H9 (cell line): Measurements from ENCODE around the gene GRIA2. TPM values are rescaled to one million over a fixed set of nuclear protein-coding genes. Genes with fewer than 3 reads are reported as not detected.

ENCODE experiments used
- DNase-seq: peaks from one replicate; pipeline ENCODE4 v3.0.0-alpha.2; 2017
- H2AFZ ChIP-seq: one replicate; pipeline ENCODE4 v1.6.1; 2013; ENCODE audit warnings: mild to moderate bottlenecking, low read length, control low read depth, moderate library complexity
- H2AK5ac ChIP-seq: 2 replicates; pipeline ENCODE4 v1.6.1; 2013; ENCODE audit warnings: low read length, control low read depth, mixed read lengths; ENCODE audit not compliant: insufficient read length
- H2BK120ac ChIP-seq: one replicate; pipeline ENCODE4 v1.6.1; 2013; ENCODE audit warnings: low read depth, mild to moderate bottlenecking, low read length, control low read depth, inconsistent platforms; ENCODE audit not compliant: poor library complexity, severe bottlenecking
- H2BK12ac ChIP-seq: 2 replicates; pipeline ENCODE4 v1.6.1; 2013; ENCODE audit warnings: low read length, control low read depth, mixed read lengths, low read depth; ENCODE audit not compliant: insufficient read length
- H2BK15ac ChIP-seq: 2 replicates; pipeline ENCODE4 v1.6.1; 2013; ENCODE audit warnings: low read depth, low read length, control low read depth
- H2BK20ac ChIP-seq: one replicate; pipeline ENCODE4 v1.6.1; 2013; ENCODE audit warnings: low read depth, mild to moderate bottlenecking, low read length, control low read depth, inconsistent platforms; ENCODE audit not compliant: poor library complexity, severe bottlenecking
- H2BK5ac ChIP-seq: 2 replicates; pipeline ENCODE4 v1.6.1; 2013; ENCODE audit warnings: low read length, control low read depth, mixed read lengths; ENCODE audit not compliant: insufficient read length
- H3K14ac ChIP-seq: 2 replicates; pipeline ENCODE4 v1.6.1; 2013; ENCODE audit warnings: low read length, control low read depth; ENCODE audit not compliant: insufficient read depth
- H3K18ac ChIP-seq: 2 replicates; pipeline ENCODE4 v1.6.1; 2013; ENCODE audit warnings: low read depth, mild to moderate bottlenecking, mixed read lengths, low read length, control low read depth; ENCODE audit not compliant: insufficient read length
- H3K23ac ChIP-seq: 2 replicates; pipeline ENCODE4 v1.6.1; 2013; ENCODE audit warnings: low read length, control low read depth, mixed read lengths, low read depth; ENCODE audit not compliant: insufficient read length
- H3K23me2 ChIP-seq: 2 replicates; pipeline ENCODE4 v1.6.1; 2013; ENCODE audit warnings: low read depth, mild to moderate bottlenecking, mixed read lengths, low read length, control low read depth; ENCODE audit not compliant: insufficient read length, poor library complexity, severe bottlenecking
- H3K27ac ChIP-seq: 2 replicates; pipeline ENCODE4 v1.5.1; 2013; ENCODE audit warnings: low read length, control low read depth, mixed read lengths, low read depth; ENCODE audit not compliant: insufficient read length
- H3K27me3 ChIP-seq: 2 replicates; pipeline ENCODE4 v1.6.1; 2013; ENCODE audit warnings: low read length, control low read depth, inconsistent platforms; ENCODE audit not compliant: insufficient read depth
- H3K4ac ChIP-seq: 2 replicates; pipeline ENCODE4 v1.6.1; 2013; ENCODE audit warnings: low read depth, mild to moderate bottlenecking, control low read depth, inconsistent platforms, low read length, moderate library complexity
- H3K4me1 ChIP-seq: 2 replicates; pipeline ENCODE4 v1.6.1; 2013; ENCODE audit warnings: low read length, control low read depth, inconsistent platforms; ENCODE audit not compliant: insufficient read depth
- H3K4me2 ChIP-seq: 2 replicates; pipeline ENCODE4 v1.6.1; 2013; ENCODE audit warnings: low read length, control low read depth, mixed read lengths; ENCODE audit not compliant: insufficient read length, insufficient read depth
- H3K56ac ChIP-seq: 2 replicates; pipeline ENCODE4 v1.6.1; 2013; ENCODE audit warnings: low read depth, mild to moderate bottlenecking, mixed read lengths, low read length, control low read depth; ENCODE audit not compliant: insufficient read length
- H3K79me1 ChIP-seq: 2 replicates; pipeline ENCODE4 v1.6.1; 2013; ENCODE audit warnings: low read depth, mild to moderate bottlenecking, moderate library complexity, low read length, control low read depth, inconsistent platforms; ENCODE audit not compliant: insufficient read depth, poor library complexity, severe bottlenecking
- H3K79me2 ChIP-seq: 2 replicates; pipeline ENCODE4 v1.6.1; 2013; ENCODE audit warnings: low read length, control low read depth, inconsistent platforms; ENCODE audit not compliant: insufficient read depth
- H3K9ac ChIP-seq: 2 replicates; pipeline ENCODE4 v1.6.1; 2013; ENCODE audit warnings: low read length, control low read depth, mixed read lengths; ENCODE audit not compliant: insufficient read length; ENCODE audit errors: extremely low read depth
- H3K9me3 ChIP-seq: one replicate; pipeline ENCODE4 v1.6.1; 2013; ENCODE audit warnings: low read depth, low read length, inconsistent platforms; ENCODE audit not compliant: control insufficient read depth
- H3T11ph ChIP-seq: one replicate; pipeline ENCODE4 v1.6.1; 2013; ENCODE audit warnings: mild to moderate bottlenecking, low read length, control low read depth, inconsistent platforms
- H4K20me1 ChIP-seq: one replicate; pipeline ENCODE4 v1.6.1; 2013; ENCODE audit not compliant: control insufficient read depth, insufficient read length, insufficient read depth
- H4K5ac ChIP-seq: 2 replicates; pipeline ENCODE4 v1.6.1; 2013; ENCODE audit warnings: low read depth, mild to moderate bottlenecking, mixed read lengths, low read length, control low read depth; ENCODE audit not compliant: insufficient read length
- H4K8ac ChIP-seq: replicated peaks from 2 replicates; pipeline ENCODE4 v1.6.1; 2013; ENCODE audit warnings: low read length, control low read depth, mixed read lengths, low read depth; ENCODE audit not compliant: insufficient read length
- H4K91ac ChIP-seq: 2 replicates; pipeline ENCODE4 v1.6.1; 2013; ENCODE audit warnings: low read depth, mild to moderate bottlenecking, moderate library complexity, mixed read lengths, low read length, control low read depth; ENCODE audit not compliant: insufficient read length
- H3K27ac Mint-ChIP-seq, 3 experiments: 2 replicates in 2 of 3; 3 replicates in 1 of 3; pipeline ENCODE4 v1.8.0; 2020 to 2021; ENCODE audit warnings: mixed read lengths in 3 of 3, mild to moderate bottlenecking in 1 of 3, moderate library complexity in 1 of 3
- H3K27me3 Mint-ChIP-seq: 2 replicates; pipeline ENCODE4 v1.8.0; 2021; ENCODE audit warnings: low read depth, mild to moderate bottlenecking, moderate library complexity, mixed read lengths
- H3K36me3 Mint-ChIP-seq, 3 experiments: 2 replicates in 2 of 3; 3 replicates in 1 of 3; pipeline ENCODE4 v1.8.0; 2020 to 2021; ENCODE audit warnings: low read depth in 3 of 3, mixed read lengths in 3 of 3; ENCODE audit not compliant: insufficient read depth in 1 of 3
- H3K4me1 Mint-ChIP-seq, 2 experiments: 2 replicates each; pipeline ENCODE4 v1.8.0; 2020; ENCODE audit warnings: mixed read lengths in 2 of 2
- H3K4me3 Mint-ChIP-seq, 2 experiments: 2 replicates in 1 of 2; 3 replicates in 1 of 2; pipeline ENCODE4 v1.8.0; 2020 to 2021; ENCODE audit warnings: mild to moderate bottlenecking in 2 of 2, mixed read lengths in 2 of 2, moderate library complexity in 1 of 2
- H3K9me3 Mint-ChIP-seq, 2 experiments: 2 replicates in 1 of 2; 3 replicates in 1 of 2; pipeline ENCODE4 v1.8.0; 2020; ENCODE audit warnings: mild to moderate bottlenecking in 2 of 2, mixed read lengths in 2 of 2, moderate library complexity in 1 of 2
- CTCF ChIP-seq: fragments of 200-600 bp; sonication (generic); conservative IDR thresholded peaks from 3 replicates; pipeline ENCODE4 v1.8.0; 2021; ENCODE audit warnings: antibody characterized with exemption, mild to moderate bottlenecking
- WGBS: extraction: QIAGEN DNeasy Blood & Tissue Kit; methylation state at CpG from one replicate; pipeline ENCODE4 v1.1.7; 2013; ENCODE audit warnings: missing lambda C conversion rate, low lambda C conversion rate, mixed read lengths; ENCODE audit not compliant: insufficient read length; ENCODE audit errors: extremely low coverage; 5-methylcytosine and 5-hydroxymethylcytosine counted together
- total RNA-seq: library from RNA; stranded (reverse); gene quantifications from 2 replicates; pipeline ENCODE4 v1.2.1, GENCODE V29; 2021

GRIA2 gene
- total RNA-seq, 1 experiment from 2014 or later = not detected

- no peak overlapping the region for H3K9ac ChIP-seq
- H3K79me2 ChIP-seq = no peaks in the 10 kb centered on the region
- no peak overlapping the region for H4K5ac ChIP-seq
- no peak for TF ChIP-seq CTCF
- no peak overlapping the region for H3K14ac ChIP-seq
- DNase-seq = no peak
- H3T11ph ChIP-seq = no peak overlapping the region
- WGBS = no CpG with 5 or more reads among the region's 3 CpGs
- no peaks in the 10 kb centered on the region for H3K27me3 ChIP-seq
- no peaks in the 10 kb centered on the region for H4K20me1 ChIP-seq
- H3K4me1 Mint-ChIP-seq = peaks cover 0 to 7% of the 10 kb centered on the region in 2 experiments; a peak in 1 of 4 replicates
- no peak overlapping the region for H2BK20ac ChIP-seq
- no peak overlapping the region for H3K4me2 ChIP-seq
- H3K9me3 ChIP-seq = no peaks in the 10 kb centered on the region
- no peak overlapping the region for H2BK5ac ChIP-seq
- H4K91ac ChIP-seq = no peak overlapping the region
- H3K27me3 Mint-ChIP-seq = no peaks in the 10 kb centered on the region
- no peak overlapping the region for H2AK5ac ChIP-seq
- H3K56ac ChIP-seq = no peak overlapping the region
- H2AFZ ChIP-seq = no peak overlapping the region
- H3K4me1 ChIP-seq = no peaks in the 10 kb centered on the region
- H3K79me1 ChIP-seq = no peaks in the 10 kb centered on the region
- no peak overlapping the region for H3K4ac ChIP-seq
- no peak overlapping the region for H2BK120ac ChIP-seq
- H3K27ac ChIP-seq = no peak overlapping the region
- no peak overlapping the region for H3K23ac ChIP-seq
- no peak overlapping the region for H3K27ac Mint-ChIP-seq
- H4K8ac ChIP-seq = no peak overlapping the region
- H3K18ac ChIP-seq = no peak overlapping the region
- H2BK12ac ChIP-seq = no peak overlapping the region
- H3K9me3 Mint-ChIP-seq = no peaks in the 10 kb centered on the region
- no peak overlapping the region for H3K4me3 Mint-ChIP-seq
- H3K36me3 Mint-ChIP-seq = no peaks in the 10 kb centered on the region
- no peaks in the 10 kb centered on the region for H3K23me2 ChIP-seq
- no peak overlapping the region for H2BK15ac ChIP-seq
Observed at GRCh38 chr4:157290622-157291021, 70.1 kb downstream of the GRIA2 start.
